NB4 (cell line): ENCODE measurements around the gene CEP290.

Experiments used
- DNase-seq: peaks from one replicate; pipeline ENCODE4 v3.0.0; 2010; ENCODE audit warnings: low read depth
- H3K4me3 ChIP-seq: one replicate; pipeline ENCODE4 v1.5.1; 2011; ENCODE audit warnings: mild to moderate bottlenecking, low read depth, low read length, moderate library complexity
- CTCF ChIP-seq: IDR thresholded peaks from one replicate; pipeline ENCODE4 v1.5.1; 2012; ENCODE audit warnings: low read depth, low read length
- MAX ChIP-seq: IDR thresholded peaks from 2 replicates; pipeline ENCODE4 v1.6.1; 2011; ENCODE audit warnings: low read depth, low read length
- MYC ChIP-seq: IDR thresholded peaks from 2 replicates; pipeline ENCODE4 v1.6.1; 2011; ENCODE audit warnings: low read depth, low read length
- POLR2A ChIP-seq: IDR thresholded peaks from 2 replicates; pipeline ENCODE4 v1.6.1; 2011; ENCODE audit warnings: mild to moderate bottlenecking; ENCODE audit not compliant: insufficient read length; ENCODE audit errors: extremely low read depth

CEP290 gene

GRCh38 chr12:88150063-88150462 lies 8.2 kb upstream of the CEP290 start:
- TF ChIP-seq MAX (no peak), CTCF (no peak), MYC (no peak), POLR2A (no peak)
- H3K4me3 ChIP-seq: no peak overlapping the region
- no peak for DNase-seq

GRCh38 chr12:88145567-88146505 lies 3.9 kb upstream of the CEP290 start:
- TF ChIP-seq MAX: no peak
- TF ChIP-seq MYC: no peak
- TF ChIP-seq CTCF: no peak
- no peak for TF ChIP-seq POLR2A
- DNase-seq: no peak
- H3K4me3 ChIP-seq: no peak overlapping the region

- no peak for DNase-seq
- H3K4me3 ChIP-seq: no peak overlapping the region
- TF ChIP-seq MAX (no peak), MYC (no peak), CTCF (no peak), POLR2A (no peak)
Measured at GRCh38 chr12:88144546-88145468, 2.9 kb upstream of the CEP290 start.

GRCh38 chr12:88144037-88144436 lies 2.1 kb upstream of the CEP290 start:
- H3K4me3 ChIP-seq: peak overlapping the region; percentile 2
- no peak for TF ChIP-seq MYC
- TF ChIP-seq POLR2A: no peak
- TF ChIP-seq CTCF: no peak
- no peak for TF ChIP-seq MAX

GRCh38 chr12:88142610-88142991 lies 713 bp upstream of the CEP290 start:
- TF ChIP-seq MYC (no peak), MAX (no peak), CTCF (no peak), POLR2A (no peak)
- peak overlapping the region; percentile 94 for H3K4me3 ChIP-seq
- DNase-seq: no peak

More at GRCh38 chr12:88144037-88144436, 2.1 kb upstream of the CEP290 start:
- no peak for DNase-seq
